ENCODE results near the gene ROBO1. TPM values are rescaled to one million over a fixed set of nuclear protein-coding genes. Genes with fewer than 3 reads are reported as not detected.
"Not testable (repeated sequence)": the region's sequence is repeated elsewhere in the genome, so short reads cannot be mapped to it uniquely, and the experiment has no call there.

The ROBO1 gene
- not detected for polyA plus RNA-seq (2012; ENCODE audit: insufficient read depth, insufficient read length)

DNA sequence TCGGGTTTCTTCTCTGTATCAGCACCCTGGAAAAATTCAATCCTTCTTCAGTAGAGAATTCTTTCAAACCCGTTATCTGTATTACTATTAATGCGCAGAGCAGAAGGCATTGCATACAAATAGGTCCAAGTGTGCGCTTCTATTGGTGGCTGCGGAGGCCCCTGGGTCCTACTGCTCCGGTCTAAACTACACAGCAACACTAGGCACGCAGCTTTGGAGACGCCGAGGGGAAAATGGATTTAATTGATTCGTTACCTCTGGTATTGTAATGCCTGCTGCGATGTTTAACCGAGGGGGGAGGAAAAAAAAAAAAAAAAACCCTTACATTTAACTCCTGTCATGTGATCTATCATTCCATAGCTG, at the start of gene ROBO1:
TSS of gene ROBO1 (minus strand) at position 94 of the 363 bp plus-strand sequence.
- H3K4me3 ChIP-seq (ENCODE audit: low read length): no peak within 1 kb of the TSS
- no peak for DNase-seq (ENCODE audit: low read depth, low spot score)

DNA sequence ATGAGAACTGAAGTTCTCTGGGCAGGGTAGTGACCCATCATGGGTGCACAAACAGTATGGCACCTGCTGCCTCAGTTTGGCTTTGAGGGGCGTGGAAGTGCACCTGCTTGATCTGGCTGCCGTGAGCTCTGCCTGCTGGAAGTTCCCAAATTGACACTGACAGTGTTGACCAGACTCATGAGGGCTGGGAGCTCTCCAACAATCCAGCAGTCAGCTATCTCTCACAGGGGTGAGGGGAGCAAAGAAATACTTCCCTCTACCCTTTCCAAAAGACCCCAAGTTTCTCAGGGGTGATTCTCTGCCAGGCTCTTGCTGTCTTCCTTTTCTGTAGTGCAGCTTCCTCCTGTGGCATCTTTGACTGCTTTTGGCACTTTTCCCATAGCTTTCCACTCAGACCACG, 49.4 kb upstream of the ROBO1 start:
- no peak overlapping the region for H3K4me3 ChIP-seq (ENCODE audit: low read length)
- DNase-seq (ENCODE audit: low read depth, low spot score): no peak

DNA sequence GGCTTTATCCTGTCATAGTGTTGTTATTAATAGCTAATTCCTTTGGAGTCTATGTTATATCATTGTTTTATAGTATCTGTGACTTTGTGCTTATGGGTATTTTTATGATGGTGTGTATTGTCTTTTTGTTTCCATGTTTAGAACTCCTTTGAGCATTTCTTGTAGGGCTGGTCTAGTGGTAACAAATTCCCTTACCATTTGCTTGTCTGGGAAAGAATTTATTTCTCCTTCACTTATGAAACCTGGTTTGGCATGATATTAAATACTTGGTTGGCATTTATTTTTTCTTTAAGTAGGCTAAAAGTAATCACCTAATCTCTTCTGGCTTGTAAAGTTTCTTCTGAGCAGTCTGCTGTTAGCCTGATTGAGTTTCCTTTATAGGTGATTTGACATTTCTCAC, 47.7 kb upstream of the ROBO1 start:
- H3K4me3 ChIP-seq (ENCODE audit: low read length): no peak overlapping the region
- no peak for DNase-seq (ENCODE audit: low read depth, low spot score)

DNA sequence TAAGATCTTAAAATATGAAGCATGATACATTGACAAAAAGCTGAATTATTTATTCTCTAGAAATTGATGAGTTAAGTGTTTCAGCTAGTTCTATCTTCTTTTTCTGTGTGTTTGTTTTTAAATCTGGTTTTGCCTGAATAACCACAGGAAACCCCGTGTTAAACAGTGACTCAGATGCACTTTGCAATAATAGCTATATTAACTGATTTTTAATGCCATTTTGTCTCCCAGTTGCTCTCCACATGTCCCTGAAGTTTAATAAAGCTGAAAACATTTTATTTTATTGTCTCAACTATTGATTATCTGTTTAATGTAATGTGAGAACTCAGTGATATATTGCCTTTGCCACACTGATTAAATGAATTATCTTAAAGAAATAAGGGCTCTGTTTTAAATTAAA, 42.8 kb upstream of the ROBO1 start:
- DNase-seq (ENCODE audit: low read depth, low spot score): no peak
- H3K4me3 ChIP-seq (ENCODE audit: low read length): no peak overlapping the region

DNA sequence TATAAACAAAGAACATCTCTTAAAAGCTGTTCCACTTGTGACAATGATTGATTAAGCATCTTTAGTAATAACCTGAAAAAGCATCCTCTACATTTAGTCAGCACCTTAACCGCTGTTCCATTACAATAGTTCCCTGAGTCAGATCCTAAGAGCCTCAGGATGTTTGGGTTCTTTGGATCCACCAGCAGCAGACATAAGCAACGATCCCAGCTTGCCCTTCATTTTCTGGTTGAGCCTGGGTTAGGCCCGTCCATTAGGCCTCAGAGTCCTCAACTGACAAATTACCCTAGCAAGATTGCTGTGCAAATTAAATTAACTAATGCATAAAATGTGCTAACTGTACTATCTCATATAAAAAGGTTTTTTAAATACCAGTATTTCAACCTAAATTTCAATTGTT, 42.3 kb upstream of the ROBO1 start:
- DNase-seq (ENCODE audit: low read depth, low spot score): no peak
- no peak overlapping the region for H3K4me3 ChIP-seq (ENCODE audit: low read length)

DNA sequence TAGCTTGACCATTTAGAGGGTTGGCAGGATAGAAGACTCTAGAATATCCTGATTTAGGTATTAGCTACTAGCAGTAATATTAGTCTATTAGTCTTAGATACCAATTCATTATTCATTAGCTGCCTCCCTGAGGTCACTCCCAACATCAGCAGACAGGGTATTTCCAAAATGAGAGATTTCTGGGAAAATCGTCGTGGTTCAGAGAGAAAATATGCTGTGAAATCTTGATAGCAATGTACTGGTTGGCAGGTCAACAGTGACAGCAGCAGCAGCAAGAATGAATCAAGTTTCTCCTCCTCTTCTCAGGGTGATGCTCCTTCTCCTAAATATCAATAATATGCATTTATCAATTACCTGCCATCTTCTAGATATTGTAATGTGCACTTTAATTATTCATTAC, 41.3 kb upstream of the ROBO1 start:
- no peak overlapping the region for H3K4me3 ChIP-seq (ENCODE audit: low read length)
- DNase-seq (ENCODE audit: low read depth, low spot score): no peak

DNA sequence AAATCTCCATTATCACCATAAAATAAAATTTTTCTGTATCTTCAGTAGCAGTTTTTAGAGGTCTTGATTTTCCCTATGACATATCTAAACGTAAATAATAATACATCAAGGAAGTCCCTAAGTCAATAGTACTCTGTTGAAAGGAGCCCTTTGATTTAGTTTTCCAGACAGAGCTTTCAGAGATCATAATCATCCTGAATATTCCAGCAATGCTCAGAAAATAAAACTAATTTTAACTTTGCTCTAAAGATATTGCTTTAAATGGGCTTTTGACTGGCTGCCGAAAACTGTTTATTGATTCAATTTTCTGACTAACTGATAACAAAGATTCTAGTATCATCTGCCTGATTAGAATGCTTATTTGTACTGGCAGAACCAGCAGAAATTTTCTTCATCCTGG, 40.7 kb upstream of the ROBO1 start:
- no peak overlapping the region for H3K4me3 ChIP-seq (ENCODE audit: low read length)
- DNase-seq (ENCODE audit: low read depth, low spot score): no peak

DNA sequence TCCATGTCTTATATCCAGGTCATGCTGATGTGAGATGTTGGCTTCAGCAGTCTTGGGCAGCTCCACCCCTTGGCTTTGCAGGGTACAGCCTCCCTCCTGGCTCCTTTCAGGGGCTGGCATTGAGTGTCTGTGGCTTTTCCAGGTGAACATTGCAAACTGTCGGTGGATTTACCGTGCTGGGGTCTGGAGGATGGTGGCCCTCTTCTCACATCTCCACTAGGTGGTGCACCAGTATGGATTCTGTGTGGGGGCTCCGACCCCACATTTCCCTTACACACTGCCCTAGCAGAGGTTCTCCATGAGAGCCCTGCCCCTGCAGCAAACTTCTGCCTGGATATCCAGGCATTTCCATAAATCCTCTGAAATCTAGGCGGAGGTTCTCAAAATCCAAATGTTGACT, 22.4 kb upstream of the ROBO1 start:
- not testable (repeated sequence) for H3K4me3 ChIP-seq (ENCODE audit: low read length); DNase-seq (ENCODE audit: low read depth, low spot score)

DNA sequence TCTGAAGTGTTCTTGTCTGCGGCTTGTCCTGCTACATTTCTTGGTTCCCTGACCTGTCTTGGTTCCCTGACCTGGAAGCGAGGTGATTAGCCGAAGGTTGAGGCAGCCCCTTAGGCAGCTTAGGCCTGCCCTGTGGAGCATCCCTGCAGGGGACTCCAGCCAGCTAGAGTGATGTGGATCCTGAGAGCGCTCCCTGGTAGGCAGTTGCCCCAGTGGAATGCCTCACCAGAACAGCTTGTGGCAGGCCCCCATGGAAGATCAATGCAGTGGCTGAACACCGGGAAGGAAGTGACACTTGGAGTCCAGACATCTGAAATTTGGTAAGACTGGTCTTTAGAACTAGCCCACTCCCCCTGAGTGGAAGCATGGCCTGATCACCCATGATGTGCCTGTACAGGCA, 5.5 kb upstream of the ROBO1 start:
- no peak for DNase-seq (ENCODE audit: low read depth, low spot score)
- no peak overlapping the region for H3K4me3 ChIP-seq (ENCODE audit: low read length)

DNA sequence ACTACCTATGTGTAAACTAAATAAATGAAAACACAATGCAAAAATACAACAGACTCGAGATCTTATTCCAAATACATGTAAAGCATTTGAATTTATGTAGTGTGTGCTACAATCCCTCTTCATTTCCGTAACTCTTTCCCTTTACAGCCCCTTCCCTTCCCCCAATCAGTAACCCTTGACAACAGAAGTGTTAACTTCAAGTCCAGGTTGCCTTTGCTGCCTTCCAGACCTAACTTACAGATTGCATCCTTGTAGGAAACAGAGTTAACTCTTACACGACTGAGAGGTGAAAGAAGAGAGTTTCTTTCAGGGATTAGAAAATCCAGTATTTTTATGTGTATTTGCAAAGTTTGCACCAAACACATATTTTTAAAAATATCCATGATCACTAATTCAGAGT, 1.4 kb upstream of the ROBO1 start:
- DNase-seq (ENCODE audit: low read depth, low spot score): no peak
- no peak overlapping the region for H3K4me3 ChIP-seq (ENCODE audit: low read length)

DNA sequence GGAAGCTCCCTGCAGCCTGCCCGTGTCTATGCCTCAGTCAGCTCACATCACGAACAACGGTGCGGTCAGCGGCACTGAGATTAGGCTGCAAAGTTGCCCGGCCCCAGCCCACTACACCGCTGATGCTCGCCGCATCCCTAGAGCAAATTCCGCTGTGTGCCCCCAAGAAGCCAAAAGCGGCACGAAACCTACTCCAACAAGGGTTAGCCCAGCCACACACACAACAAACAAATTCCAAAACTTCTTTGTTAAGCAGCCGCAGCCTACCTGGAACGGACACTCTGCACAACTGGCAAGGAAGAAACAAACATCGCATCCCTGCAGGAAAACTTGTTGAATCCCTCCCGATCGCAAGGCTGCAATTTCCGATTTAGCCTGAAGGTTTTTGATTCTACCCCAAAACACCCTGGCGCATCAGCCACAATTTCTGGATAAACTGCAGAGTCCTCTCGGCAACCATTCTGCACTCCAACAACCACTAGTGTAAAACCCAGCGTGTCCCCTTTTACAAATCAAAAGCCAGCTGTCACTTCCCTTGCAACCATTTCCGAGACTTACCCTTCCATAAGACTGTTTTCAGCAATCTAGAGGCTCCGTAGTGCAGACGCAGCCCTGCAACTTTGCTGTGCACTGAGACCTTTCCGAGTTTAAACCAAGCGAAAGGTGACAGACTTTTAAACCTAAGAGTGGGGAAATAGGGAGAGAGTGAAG, 449 bp downstream of the ROBO1 start:
- no peak for DNase-seq (ENCODE audit: low read depth, low spot score)
- no peak overlapping the region for H3K4me3 ChIP-seq (ENCODE audit: low read length)

DNA sequence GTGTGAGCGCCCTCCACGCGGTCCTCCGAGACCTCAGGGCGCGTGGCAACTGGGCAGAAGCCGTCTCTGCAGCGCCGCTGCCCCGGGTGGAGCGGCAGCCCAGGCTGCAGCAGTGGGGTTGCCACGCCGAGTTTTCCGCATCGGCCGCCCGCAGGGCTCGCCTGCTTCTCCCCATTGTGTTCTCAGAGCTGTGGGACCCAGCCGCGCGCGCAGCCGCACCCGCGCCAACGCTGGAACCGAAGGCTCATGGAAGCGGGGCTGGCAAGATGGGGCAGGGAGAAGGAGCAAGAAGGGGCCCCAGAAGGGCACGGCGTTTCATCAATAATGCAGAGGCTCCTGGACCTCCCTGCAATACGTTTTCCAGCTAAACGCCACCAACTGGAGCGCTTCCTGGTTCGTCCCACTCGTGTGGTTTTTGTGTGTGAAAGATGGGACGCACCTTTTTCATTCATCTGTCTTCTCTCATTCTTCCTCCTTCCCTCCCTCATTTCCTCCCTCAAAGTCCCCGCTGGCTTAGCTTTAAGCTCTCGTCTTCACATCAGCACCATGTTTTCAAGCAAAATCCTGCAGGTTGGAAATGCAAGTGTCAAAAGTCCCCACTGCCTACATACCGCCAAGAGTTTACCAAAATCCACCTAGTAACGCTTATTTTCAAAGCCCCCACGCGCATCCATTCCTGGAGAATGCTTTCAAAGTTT, 1.2 kb downstream of the ROBO1 start:
- H3K4me3 ChIP-seq (ENCODE audit: low read length): no peak overlapping the region
- DNase-seq (ENCODE audit: low read depth, low spot score): no peak

DNA sequence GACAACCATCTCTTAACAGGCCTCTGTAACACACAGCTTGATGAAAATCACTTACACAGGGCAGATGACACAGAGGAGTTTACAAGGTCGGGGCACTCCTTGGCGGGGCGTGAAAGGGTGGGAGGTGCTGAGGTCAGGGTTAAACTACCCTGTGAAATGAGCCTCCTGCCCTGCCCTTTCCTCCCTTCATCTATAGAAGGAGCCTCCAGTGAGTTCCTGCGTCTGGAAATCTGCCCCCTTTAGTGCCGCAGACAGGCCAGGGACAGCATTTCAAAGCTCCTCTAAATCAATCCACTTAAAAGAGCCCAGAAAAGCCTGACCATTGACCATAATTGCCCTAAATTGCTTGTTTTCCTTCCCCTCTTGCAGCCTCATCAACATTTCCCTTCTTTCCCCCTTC, 1.9 kb downstream of the ROBO1 start:
- DNase-seq (ENCODE audit: low read depth, low spot score): no peak
- H3K4me3 ChIP-seq (ENCODE audit: low read length): no peak overlapping the region

DNA sequence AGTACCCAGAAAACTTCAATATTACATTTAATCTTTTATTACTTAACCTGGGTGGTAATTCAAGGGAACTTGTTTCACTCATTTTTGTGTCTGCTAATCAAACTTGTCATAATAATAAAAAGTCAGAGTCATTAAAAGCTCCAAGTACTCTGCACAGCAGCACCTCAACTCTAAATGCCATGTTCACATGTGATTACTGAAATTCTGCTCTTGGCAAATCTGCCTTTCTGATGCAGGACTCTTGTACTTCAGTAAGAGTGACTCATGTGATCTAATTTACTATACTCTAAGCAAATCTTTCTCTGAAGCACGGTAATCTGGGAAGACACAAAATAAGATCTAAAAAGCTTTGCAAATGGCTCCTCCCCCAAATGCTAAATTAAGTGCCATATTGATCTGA, 6.4 kb downstream of the ROBO1 start:
- DNase-seq (ENCODE audit: low read depth, low spot score): no peak
- H3K4me3 ChIP-seq (ENCODE audit: low read length): no peak overlapping the region

DNA sequence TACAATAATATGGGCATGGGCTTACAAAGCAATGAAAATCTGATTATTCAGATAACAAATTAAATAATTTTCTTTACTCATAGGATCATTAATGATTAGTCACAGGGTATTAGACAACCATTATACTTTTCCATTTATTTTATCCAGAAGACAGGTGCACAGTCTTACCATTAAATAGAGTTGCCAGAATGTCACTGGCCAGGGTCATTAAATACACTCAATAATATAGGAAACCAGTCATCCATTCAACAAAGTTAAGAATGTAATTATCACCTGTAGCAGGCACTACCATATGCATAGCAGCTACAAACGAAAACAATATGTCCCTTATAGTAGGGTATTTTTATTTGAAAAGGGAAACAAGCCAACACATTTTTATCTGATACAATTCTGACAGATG, 16.1 kb downstream of the ROBO1 start:
- DNase-seq (ENCODE audit: low read depth, low spot score): no peak
- no peak overlapping the region for H3K4me3 ChIP-seq (ENCODE audit: low read length)

DNA sequence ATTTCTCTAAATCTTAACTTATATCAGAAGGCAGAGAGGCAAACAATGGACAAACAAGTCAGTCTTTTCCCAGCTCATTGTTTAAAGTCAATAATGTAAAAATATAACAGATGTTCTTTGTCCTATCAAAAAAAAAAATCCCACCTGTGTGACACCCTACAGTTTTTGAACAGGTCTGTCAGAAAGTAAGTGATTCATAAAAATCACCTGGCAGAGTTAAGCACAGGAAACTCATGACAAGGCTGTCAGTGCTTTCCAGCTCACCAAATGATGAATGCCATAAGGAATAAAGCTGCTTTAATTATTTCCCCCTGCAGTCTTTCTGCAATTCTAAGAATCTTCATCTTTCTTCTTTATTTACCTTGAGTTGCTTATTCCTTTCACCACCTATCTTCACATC, 30.3 kb downstream of the ROBO1 start:
- no peak for DNase-seq (ENCODE audit: low read depth, low spot score)
- H3K4me3 ChIP-seq (ENCODE audit: low read length): no peak overlapping the region

DNA sequence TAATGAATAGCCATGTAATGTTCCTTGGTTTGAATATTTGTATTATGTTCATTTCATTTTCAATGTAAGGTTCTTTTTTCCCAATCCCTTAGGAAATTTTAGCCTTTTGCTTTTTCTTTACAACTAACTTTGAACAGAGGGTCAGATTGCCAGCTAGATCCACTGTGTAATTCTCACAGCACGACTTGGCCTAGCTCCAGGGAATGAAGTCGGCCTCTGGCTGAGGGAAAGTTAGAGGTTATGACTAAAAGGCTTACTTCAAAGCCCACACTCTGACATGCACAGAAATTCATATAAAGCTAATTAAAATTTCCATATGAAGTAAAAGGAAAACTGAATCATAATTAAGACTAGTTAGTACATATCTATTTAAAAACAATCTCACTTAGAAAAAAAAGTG, 38.7 kb downstream of the ROBO1 start:
- no peak overlapping the region for H3K4me3 ChIP-seq (ENCODE audit: low read length)
- DNase-seq (ENCODE audit: low read depth, low spot score): no peak

DNA sequence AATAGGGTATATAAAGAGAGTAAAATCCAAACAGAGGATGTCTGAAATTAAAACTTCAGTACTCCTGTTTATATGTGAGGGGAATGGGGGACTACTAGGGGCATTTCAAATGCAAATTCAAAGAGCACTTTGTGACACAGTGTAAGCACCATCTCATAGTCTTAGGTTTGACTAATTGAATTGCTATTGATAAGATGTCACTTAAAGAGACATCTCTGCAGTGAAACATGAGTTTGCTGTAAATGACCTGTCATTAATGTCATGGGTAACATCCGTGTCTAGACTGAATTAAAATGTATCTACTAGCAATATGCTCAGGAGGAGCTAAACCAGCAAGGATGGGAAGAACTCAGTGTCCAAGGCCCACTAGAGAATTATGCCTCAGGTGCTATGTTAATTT, 41.0 kb downstream of the ROBO1 start:
- no peak for DNase-seq (ENCODE audit: low read depth, low spot score)
- H3K4me3 ChIP-seq (ENCODE audit: low read length): no peak overlapping the region

DNA sequence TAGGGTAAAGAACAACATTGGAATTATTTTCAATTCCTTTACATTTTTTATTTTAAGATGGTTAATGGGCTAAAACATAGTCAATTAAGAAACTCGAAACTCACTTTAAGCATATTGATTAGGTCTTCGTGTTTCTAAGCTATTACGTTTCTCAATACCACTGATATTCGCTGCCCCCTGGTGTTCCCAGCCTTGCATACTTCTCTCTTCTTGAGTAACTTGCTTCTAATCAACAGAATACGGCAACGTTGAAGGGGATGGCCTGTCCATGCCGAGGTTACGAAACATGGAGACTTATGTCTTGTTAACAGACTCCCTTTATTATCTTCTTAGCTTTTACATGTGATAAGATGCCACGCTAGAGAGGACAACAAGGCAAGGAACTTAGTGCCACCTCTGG, 43.6 kb downstream of the ROBO1 start:
- no peak overlapping the region for H3K4me3 ChIP-seq (ENCODE audit: low read length)
- DNase-seq (ENCODE audit: low read depth, low spot score): no peak

DNA sequence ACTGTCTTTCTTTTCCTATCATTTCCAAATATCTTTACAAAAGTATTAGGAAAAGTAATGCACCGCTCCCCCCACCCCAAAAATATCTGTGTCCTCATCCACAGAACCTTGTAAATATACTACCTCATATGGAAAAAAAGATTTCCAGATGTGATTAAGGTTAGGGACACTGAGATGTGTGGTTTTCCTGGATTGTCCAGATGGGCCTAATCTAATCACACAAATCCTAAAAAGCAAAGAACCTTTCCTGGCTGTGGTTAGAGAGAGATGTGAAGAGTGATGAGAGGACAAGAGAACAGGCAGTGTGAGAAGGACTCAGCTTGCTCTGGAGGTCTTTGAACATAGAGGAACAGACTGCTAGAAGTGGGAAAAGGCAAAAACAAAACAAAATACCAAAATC, 77.7 kb downstream of the ROBO1 start:
- H3K4me3 ChIP-seq (ENCODE audit: low read length): no peak overlapping the region
- DNase-seq (ENCODE audit: low read depth, low spot score): no peak

DNA sequence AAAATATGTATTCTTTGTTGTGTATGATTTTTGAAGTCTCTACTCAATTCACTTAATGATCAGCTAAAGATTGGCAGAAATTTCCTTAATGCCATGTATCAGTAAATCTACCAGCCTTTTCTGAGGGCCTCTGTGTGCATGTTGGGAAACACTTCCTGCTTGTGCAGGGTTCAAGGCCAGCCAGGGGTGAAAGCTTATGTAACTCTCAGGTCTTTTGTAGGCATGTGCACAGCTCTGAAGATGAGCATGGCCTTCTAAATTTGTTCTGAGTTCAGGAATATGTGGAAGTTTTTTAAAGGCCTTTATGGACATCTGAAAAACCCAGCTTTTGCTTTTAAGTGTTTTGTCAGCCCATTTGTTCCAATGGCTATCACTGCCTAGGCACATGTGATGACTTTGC, 82.7 kb downstream of the ROBO1 start:
- H3K4me3 ChIP-seq (ENCODE audit: low read length): no peak overlapping the region
- no peak for DNase-seq (ENCODE audit: low read depth, low spot score)
